ENCODE measurements around the gene CTAG1B.
"Not testable (repeated sequence)": the region's sequence is repeated elsewhere in the genome, so short reads cannot be mapped to it uniquely, and the experiment has no call there.

The CTAG1B gene

GRCh38 chrX:154582994-154583393 is 36.1 kb downstream of the CTAG1B start:
- not testable (repeated sequence) for DNase-seq (ENCODE audit: low spot score)

GRCh38 chrX:154575076-154575475 is 44.0 kb downstream of the CTAG1B start:
- DNase-seq (ENCODE audit: low spot score), result not testable (repeated sequence)

GRCh38 chrX:154573061-154573460 is 46.0 kb downstream of the CTAG1B start:
- not testable (repeated sequence) for DNase-seq (ENCODE audit: low spot score)

- DNase-seq (ENCODE audit: low spot score), result not testable (repeated sequence)
These were observed 48.7 kb downstream of the CTAG1B start for GRCh38 chrX:154570361-154570760.

Data from CD4-positive, alpha-beta T cell treated with Interleukin-15 for 4 hours (primary cell).